ENCODE measurements around the gene WDR33.

GRCh38 chr2:127840893-127841292, 29.9 kb upstream of the WDR33 start:
- TF ChIP-seq POLR2A (IDR thresholded peaks at IDR 0.05; ENCODE audit: low read depth, low read length) (no peak), EZH2 (IDR thresholded peaks at IDR 0.05; ENCODE audit: borderline replicate concordance, low read depth, low read length, severe bottlenecking) (no peak)

Data from endothelial cell of umbilical vein (primary cell).